ENCODE results near the gene PHF2.
"Not testable (repeated sequence)": the region's sequence is repeated elsewhere in the genome, so short reads cannot be mapped to it uniquely, and the experiment has no call there.

Gene PHF2

DNA sequence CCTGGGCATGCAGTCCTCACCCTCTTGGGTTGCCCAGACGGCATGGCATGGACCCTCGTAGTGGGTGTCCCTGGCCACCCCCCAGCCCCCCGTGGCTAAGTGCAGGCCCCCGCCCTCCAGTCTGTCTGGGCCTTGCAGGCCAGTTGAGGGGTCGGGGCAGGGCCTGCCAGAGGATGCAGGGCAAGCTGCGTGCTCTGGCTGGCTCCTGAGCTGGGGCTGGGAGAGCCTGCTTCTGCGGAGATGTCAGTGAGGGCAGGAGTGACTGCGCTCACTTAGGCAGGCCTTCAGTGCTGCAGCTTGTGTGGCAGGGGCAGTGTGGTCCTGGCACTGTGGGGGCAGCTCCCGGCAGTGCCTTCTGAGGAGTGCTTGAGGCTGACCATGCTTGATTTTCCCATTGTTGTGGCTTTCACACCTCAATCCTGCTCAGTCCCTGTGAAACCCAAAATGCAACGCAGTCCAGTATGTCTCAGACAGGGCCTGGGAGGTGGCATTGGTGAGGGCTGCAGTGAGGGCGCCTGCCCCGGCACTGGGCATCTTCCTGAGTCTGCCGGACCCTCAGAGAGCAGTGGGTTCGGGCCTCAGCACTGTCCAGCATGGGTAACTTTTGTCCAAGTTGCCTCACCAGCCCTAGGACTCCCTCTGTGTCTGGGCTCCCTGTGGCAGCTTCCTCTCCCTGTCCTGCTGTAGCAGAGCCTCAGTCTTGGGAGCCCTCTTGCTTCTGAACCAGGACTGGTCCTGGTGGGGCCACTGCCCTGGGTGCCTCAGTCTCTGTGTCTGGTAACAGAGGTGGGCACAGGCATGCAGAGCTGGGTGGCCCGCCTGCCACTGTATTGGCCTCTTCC lies 93.0 kb downstream of the PHF2 start:
- no peak for DNase-seq

DNA sequence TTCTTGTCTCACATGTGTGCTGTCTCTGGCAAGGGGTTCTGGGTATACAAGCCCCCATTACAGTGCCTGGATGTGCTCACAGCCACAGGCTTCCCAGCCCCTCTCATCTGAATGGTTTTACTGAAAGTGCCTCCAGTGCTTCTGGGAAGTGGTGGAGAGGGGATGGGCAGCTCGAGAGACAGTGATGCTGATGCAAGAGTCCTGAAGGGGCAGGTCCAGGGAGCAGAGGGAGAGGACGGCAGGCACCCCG lies 93.5 kb downstream of the PHF2 start:
- DNase-seq: no peak

DNA sequence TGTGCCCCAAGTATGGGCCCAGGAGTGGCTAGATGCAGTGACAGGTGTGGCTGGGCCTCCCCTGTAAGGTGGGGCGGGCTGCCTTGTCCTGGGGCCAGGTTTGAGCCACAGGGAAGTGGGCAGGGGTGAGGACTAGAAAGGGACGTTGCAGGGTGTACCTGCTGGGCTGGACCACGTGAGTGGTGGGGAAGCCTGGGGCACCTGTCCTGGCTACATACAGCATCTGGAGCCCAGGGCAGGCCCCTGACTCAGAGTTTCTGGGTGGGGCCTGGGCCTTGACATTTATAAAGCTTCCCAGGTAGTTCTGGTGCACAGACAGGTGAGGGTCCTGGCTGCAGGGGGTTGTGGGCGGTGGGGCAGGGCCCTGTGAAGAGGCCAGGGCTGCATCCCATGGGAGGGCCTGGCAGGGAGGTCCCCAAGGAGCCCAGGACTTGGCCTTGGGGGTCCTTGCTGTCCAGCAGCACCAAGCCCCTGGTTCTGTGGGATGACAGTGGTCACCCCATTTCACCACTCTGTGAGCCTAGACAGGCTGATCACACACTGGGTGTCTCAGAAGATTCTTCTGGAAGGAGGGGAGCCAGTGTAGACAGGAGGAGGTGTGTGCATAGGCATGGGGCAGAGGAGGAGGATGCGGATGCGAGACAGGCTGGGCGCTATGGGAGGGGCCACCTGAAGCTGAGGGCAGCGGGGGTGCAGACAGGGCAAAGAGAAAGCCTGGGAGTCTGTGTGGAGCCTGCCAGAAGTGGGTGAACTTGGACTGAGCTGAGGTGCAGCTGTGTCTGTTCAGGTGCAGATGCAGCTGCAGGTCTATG lies 94.0 kb downstream of the PHF2 start:
- DNase-seq: peak in 1 of 2 donors; percentile 9

DNA sequence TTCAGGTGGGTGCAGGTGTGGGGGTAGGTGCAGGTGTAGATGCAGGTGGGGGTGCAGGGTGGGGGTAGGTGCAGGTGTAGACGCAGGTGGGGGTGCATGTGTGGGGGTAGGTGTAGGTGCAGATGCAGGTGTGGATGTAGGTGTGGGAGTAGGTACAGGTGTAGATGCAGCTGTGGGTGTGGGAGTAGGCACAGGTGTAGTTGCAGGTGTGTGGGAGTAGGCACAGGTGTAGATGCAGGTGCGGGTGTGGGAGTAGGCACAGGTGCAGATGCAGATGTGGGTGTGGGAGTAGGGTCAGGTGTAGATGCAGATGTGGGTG lies 94.6 kb downstream of the PHF2 start:
- DNase-seq: no peak

DNA sequence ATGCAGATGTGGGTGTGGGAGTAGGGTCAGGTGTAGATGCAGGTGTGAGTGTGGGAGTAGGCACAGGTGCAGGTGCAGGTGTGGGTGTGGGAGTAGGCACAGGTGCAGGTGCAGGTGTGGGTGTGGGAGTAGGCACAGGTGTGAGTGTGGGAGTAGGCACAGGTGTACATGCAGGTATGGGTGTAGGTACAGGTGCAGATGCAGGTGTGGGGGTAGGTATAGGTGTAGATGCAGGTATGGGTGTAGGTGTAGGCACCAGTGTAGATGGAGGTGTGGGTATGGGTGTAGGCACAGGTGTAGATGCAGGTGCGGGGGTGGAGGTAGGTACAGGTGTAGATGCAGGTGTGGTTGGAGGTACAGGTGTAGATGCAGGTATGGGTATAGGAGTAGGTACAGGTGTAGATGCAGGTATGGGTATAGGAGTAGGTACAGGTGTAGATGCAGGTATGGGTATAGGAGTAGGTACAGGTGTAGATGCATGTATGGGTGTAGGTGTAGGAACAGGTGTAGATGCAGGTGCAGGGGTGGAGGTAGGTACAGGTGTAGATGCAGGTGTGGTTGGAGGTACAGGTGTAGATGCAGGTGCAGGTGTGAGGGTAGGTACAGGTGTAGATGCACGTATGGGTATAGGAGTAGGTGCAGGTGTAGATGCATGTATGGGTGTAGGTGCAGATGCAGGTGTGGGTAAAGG lies 96.1 kb downstream of the PHF2 start:
- DNase-seq: not testable (repeated sequence)

DNA sequence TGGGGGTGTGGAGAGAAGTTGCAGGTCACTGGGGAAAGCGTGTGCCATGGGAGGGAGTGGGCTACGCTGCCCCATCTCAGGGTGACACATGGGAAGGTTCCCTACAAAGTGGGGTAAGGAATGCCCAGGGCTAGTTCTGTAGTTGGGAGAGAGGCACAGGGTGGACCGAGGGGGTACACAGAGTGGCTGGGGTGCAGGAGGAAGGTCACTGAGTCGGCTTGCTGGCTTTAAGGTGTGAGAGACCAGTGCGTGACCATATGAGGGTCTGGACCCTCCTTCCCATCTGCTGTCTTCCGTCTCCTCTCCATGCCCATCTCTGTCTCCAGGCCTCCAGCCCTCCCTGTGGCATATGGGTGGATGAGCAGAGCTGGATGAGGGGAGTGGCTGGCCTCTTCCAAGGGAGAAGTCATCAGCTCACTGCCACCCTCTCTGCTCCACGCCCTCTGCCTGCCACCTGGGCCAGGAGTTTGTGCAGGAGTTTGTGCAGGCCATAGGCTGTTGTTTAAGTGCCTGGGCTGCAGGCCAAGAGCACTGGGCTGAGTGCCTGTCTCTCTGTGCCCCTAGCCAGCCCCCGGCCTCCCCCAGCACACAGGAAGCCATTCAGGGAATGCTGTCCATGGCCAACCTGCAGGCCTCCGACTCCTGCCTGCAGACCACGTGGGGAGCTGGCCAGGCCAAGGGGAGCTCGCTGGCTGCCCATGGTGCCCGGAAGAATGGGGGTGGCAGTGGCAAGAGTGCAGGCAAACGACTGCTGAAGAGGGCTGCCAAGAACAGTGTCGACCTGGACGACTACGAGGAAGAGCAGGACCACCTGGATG lies 96.8 kb downstream of the PHF2 start:
- no peak for DNase-seq

DNA sequence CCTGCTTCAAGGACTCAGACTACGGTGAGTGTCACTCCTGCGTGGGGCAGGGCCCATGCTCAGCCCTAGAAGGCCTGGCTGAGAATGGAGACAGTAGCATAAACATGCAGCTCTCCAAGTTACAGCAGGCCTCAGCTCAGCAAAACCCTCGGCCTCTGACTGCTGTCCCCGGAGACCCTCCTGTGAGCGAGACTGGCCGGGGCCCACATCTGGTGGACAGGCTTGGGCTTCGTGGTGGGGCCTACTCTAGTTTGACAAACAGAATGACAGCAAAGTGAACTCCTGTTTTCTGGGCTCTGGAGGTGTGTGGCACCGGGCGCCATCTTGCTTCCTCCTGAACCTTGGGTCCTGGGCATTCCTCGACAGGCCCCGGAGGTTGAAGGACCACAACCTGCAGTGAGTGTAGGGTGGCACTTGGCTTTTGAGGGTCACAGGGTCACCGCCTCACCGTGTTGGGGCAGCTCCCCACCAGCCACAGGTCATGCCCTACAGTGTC lies 97.5 kb downstream of the PHF2 start:
- no peak for DNase-seq

DNA sequence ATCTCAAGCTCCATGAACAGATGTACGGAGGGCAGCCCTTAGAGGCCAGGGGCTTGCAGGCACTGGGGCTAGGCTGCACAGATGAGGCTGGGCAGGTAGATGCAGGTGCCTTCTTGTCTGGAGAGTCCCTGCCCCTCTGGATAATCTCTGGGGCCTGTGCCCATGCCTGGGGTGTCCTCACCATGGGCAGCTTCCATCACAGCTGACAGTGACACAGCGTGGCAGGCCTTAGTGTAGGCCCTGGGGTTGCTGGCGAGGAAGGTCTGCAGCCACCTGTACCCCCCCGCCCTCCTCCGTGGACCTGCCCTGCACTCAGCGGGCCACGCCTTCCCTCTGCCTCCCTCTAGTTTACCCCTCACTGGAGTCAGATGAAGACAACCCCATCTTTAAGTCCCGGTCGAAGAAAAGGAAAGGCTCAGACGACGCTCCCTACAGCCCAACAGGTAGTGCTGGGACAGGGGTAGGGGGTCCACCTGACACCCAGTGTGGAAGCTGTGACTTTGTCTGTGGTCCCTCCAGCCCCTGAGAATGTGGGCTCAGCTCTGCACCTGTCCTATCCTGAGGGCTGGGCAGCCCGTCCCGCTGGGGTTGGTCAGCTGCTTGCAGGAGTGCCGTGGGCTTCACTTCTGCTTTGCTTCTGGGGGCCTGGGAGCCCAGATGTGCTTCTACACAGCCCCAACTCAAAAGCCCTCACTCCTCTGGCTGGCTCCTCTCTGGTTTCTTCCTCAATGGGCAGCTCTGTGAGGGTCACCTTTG lies 98.4 kb downstream of the PHF2 start:
- DNase-seq: no peak

DNA sequence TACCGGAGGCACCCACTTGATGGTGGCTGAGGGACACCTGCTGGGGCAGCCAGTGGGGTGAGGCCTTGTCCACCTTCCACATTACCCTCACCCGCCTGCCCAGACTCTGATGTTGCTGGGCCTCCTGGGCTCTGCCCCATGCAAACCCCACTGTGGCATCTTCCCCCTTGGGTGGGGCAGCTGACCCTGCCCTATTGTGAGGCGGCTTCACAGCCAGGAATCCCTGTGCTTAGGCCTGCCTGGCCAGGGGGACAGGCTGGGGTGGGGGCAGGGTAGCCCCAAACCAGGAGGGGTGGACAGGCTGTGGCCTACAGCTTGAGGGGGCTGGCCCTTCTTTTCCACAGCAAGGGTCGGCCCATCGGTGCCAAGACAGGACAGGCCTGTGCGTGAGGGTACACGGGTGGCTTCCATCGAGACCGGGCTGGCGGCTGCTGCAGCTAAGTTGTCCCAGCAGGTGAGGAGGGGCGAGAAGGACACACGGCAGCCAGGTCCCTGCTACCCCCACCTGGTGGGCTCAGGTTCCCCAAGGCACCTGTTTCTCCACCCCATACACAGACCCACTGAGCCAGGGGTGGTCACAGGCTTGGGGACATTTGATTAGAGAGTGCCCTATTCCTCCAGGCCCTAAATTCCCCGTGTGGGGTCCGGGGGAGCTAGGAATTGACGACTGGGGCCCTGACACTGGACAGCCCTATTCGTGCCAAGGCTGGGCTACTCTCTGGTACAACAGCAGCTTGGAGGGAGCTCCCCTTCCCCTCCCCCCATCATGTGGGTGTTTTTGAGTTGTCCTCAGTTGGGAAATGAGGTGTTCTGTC lies 99.2 kb downstream of the PHF2 start:
- no peak for DNase-seq

DNA sequence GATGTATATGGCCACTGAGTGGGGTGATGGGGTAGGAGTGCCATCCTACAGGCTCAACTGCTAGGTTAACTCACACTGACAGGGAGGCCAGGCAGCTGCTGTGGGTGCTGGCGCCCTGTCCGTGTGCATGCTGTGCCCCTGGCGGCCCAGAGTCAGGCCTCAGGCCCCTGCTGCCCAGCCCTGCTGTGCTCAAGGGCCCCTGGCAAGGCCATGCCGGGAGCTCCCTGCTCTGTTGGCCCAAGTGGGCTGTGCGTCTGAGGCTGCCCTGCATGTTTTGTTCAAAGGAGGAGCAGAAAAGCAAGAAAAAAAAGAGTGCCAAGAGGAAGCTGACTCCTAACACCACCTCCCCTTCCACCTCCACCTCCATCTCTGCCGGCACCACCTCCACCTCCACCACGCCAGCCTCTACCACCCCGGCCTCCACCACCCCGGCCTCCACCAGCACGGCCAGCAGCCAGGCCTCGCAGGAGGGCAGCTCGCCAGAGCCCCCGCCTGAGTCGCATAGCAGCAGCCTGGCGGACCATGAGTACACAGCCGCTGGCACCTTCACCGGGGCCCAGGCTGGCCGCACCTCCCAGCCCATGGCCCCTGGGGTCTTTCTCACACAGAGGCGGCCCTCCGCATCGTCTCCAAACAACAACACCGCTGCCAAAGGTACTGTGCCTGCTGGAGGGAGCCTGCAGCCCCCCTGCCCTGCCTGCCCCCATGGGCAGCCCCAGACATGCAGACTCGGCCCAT lies 100.1 kb downstream of the PHF2 start:
- no peak for DNase-seq

DNA sequence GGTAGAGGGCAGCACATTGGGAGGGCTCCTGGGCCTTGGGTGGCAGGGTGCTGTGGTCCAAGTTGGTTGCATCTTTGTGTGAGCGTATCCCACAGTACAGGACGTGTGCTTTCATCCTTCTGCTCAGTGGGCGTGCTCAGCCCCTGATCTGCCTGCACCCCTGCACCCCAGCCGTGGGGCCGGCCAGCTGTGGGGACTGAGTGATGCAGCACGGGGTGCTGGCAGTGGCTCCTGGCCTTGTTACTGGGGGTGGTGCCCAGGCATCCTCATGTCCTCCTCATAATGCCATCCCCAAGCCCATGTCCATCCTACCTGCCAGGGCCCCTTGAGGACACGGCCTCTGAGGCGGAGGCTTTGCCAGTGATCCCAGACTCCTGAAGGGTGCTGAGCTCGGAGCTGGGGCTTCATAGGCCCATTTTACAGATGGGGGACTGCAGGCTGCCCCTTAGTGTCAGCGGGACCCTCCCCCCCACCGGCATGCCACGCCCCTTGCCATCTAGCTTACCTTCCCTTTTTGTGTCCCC lies 100.7 kb downstream of the PHF2 start:
- no peak for DNase-seq

DNA sequence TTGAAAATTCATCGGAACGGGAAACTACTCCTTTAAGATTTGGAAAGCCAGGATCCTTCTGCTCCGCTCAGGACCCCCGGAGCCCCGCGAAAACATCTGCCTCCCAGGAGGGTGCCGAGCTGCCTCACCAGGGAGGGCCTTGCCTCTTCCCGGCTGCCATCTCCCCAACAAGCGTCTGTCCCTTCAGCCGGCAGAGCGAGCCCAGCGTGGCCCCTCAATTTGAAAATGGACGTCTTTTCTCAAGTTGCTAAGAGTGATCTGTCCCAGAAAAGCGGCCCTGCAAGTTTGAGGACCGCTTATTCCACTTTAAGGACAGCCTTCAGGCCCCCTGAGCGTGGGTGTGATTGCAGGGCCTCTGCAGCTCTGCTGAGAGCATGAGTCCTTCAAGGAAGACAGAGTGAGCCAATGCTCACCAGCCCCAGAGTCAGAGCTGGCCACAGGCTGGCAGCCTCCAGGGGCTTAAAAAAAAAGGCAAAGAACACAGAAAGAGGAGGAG lies 101.3 kb downstream of the PHF2 start:
- no peak for DNase-seq

DNA sequence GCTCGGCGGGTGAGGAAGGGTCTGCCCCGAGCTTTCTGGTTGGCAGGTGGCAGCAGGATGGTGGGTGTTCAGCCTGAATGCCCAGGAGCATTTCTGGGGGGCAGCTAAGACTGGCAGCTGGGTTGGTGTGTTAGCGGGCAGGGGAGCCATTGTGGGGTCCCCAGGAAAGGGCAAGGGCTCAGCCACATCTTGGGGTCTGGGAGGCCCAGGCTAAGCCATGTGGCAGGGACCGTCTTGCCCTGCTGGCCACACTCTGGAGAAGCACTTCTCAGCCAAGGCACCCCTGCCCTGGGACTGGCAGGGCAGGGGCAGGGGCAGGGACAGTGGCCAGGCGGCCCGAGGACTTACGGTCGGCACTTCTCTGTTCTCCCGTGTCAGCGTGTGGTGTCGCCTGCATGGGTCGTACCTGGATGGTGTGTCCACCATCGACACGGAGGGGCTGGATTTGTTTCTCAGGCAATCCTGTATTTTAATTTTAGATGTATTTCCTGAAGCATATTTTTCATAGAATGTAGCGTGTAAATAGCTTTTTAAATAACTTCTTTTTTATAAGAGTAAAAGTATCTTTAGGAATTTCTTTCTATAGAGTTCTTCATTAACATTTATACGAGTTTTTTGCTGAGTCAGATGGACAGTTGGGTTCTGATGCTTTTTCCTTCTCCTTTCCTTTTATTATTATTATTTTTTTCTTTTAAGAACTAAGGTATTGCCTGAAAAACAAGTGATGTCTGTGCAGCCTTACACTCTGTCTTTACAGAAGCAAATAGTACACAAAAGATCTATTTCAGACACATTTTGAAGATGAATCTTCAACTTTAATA lies 102.0 kb downstream of the PHF2 start:
- no peak for DNase-seq

DNA sequence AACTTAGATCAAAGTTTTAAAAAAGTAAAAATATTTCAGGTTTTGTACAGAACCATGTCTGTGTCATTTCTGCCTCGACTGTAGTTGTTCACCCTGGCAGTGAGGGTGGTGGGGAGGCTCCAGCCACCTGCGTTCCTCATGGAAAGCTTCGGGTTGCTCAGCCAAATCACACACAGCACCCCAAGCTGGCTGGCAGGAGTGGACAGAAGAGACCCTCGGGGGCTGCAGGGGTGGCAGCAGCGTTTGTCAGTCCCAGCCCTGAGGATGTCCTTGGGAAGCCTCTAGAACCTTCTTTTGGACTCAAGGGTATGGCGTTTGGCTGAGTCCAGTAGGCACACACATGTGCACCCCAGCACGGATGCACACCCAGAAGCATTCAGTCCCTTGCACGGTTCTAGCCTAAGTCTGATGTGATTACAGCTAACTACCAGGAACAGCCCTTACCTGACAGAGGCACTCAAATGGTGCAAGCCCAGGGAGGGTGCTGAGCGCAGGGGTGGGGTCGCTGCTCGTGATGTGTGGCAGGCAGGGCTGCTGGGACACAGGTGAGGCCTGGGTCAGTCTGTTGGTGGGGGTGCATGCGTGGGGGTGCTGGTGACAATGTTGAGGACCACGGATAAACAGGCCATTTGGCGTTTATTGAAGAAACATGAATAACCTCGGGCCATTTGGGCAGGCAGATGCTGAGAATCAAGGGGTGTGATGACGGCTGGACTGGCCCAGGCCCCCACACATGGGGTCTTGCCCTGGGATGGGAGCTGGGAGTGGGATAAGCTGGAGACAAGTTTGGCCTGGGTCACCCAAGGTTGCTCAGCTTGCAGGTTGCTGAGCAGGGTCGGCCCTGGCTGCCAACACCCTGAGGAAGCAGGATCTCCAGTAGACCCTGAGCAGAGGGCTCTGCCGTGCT lies 103.4 kb downstream of the PHF2 start:
- no peak for DNase-seq

DNA sequence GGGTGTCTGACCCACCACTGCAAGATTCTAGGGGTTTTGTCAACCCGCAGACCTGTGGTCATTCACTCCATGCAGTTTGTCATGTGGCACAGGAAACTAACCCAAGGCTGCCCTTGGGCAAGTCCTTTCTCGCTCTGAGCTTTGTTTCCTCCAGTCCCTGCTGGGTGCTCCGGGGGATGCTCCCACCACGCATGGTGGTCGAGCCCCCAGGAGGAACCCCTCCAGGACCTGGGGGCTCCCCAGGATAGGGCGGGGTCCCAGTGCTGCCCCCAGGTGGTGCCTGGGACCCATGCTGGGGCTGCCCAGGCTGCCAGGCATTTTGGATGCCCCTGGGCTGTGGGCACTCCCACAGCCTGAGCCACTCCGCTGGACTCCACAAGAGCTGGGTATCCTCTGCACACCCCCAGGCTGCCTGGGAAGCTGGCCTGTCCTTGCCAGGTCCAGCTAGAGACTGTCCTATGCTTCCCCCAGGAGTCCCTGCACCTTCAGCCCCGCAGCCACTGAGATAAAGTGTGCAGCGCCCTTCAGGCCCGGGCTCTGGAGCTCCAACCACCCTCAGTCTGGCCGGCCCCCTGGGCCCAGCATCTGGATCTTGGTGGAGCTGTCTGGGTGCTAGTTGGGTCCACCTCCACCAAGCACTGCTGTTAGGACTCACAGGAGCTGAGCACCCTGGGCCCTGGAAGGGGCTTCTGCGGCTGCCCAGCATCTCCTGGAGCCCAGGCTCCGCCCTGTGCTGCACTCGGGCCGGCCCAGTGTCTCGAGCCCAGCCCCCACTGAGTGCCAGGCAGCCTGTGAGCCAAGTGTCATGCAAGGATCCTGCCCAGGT lies 104.3 kb downstream of the PHF2 start:
- no peak for DNase-seq

DNA sequence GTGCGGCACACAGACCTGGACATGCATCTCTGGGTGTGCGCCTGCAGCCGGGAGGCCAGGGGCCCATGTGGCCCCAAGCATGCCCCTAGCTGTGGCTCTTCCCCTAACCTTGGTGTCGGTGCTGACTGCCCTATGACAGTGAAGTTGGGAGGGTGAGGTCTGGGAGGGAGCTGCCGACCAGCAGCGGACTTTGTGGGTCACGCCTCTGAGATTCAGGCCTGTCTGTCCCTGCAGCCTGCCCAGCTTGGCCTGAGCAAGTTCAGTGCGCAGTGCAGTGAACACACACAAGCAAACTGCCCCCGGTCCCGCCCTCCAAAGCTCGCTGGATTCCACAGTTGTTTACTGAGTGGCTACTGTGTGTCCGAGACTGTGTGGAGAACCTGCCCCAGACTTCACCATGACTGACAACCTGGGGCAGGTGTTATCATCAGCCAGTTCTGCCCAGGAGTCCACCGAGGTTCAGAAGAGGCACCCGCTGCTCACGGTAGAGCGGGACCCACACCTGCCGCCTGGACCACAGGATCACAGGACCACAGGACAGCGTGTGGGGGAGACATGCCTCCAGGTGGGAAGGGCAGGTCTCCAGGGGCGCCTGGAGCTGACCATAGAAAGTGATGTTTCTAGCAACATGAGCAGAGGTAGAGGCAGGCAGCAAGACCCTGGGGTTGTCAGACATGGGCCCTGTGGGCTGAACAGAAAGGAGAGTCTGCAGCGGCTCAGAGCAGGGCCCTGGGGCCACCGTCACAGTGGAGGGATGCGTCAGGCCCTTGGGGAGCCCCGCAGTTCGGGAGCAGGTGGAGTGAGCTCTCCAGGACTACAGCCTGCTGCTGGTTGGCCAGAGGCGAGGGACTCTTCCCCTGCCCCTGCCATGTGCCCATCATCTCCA lies 105.1 kb downstream of the PHF2 start:
- no peak for DNase-seq

All from bone marrow (tissue), 2 donors.